Caco-2 (cell line): Measurements from ENCODE around the gene TAS2R60. TPM values are rescaled to one million over a fixed set of nuclear protein-coding genes. Genes with fewer than 3 reads are reported as not detected.

Experiments
- BruUV-seq: library from RNA; stranded (reverse); fragments of 400-500 nt; replicated peaks from 2 replicates; lab custom pipeline; 2021; lab: Mats Ljungman, UMichigan
- CTCF ChIA-PET: fragments of 300-600 bp; sonication (Branson Sonifier 250); formaldehyde crosslinking; loops from one replicate; lab custom pipeline; 2022; ENCODE audit warnings: antibody characterized with exemption; lab: Charles Lee
- POLR2A ChIA-PET: fragments of 300-600 bp; sonication (Branson Sonifier 250); formaldehyde crosslinking; loops from one replicate; lab custom pipeline; 2022; ENCODE audit warnings: antibody characterized with exemption; lab: Charles Lee
- DNase-seq, 2 experiments: peaks; one replicate each; pipeline versions ENCODE4 v3.0.0 to v3.0.0-alpha.2; 2020 to 2022
- H3K27me3 ChIP-seq: replicated peaks from 2 replicates; pipeline ENCODE4 v1.6.0; 2011; ENCODE audit warnings: low read length; ENCODE audit not compliant: control insufficient read depth, insufficient read depth
- H3K36me3 ChIP-seq: 2 replicates; pipeline ENCODE4 v1.5.1; 2011; ENCODE audit warnings: low read length; ENCODE audit not compliant: control insufficient read depth, insufficient read depth
- H3K4me1 ChIP-seq: fragments of 250-450 bp; sonication (Bioruptor Pico); 2 replicates; pipeline ENCODE4 v1.5.1; 2020; ENCODE audit warnings: mild to moderate bottlenecking
- H3K4me3 ChIP-seq: 2 replicates; pipeline ENCODE4 v1.5.1; 2011; ENCODE audit warnings: low read depth, mild to moderate bottlenecking, control low read depth, low read length
- H3K9me3 ChIP-seq: fragments of 250-450 bp; sonication (Bioruptor Pico); 2 replicates; pipeline ENCODE4 v1.5.1; 2020; ENCODE audit warnings: mild to moderate bottlenecking, moderate library complexity
- H3K27ac Mint-ChIP-seq: one replicate; pipeline ENCODE4 v1.8.0; 2022; ENCODE audit warnings: mixed read lengths; ENCODE audit not compliant: unreplicated experiment
- H3K27me3 Mint-ChIP-seq: one replicate; pipeline ENCODE4 v1.8.0; 2022; ENCODE audit warnings: mixed read lengths; ENCODE audit not compliant: insufficient read depth, unreplicated experiment
- H3K36me3 Mint-ChIP-seq: one replicate; pipeline ENCODE4 v1.8.0; 2022; ENCODE audit warnings: mild to moderate bottlenecking, mixed read lengths; ENCODE audit not compliant: insufficient read depth, unreplicated experiment
- H3K4me1 Mint-ChIP-seq: one replicate; pipeline ENCODE4 v1.8.0; 2022; ENCODE audit warnings: low read depth, mixed read lengths; ENCODE audit not compliant: unreplicated experiment
- H3K4me3 Mint-ChIP-seq: one replicate; pipeline ENCODE4 v1.8.0; 2022; ENCODE audit warnings: mild to moderate bottlenecking, moderate library complexity, mixed read lengths; ENCODE audit not compliant: unreplicated experiment
- H3K9me3 Mint-ChIP-seq: one replicate; pipeline ENCODE4 v1.8.0; 2022; ENCODE audit warnings: mixed read lengths; ENCODE audit not compliant: unreplicated experiment
- CTCF ChIP-seq, 2 experiments: fragments of 200-600 bp in 1 of 2; IDR thresholded peaks; 1 replicate in 1 of 2; 2 replicates in 1 of 2; pipeline versions ENCODE4 v1.5.1 to v1.8.0; 2011 to 2022; ENCODE audit warnings: antibody characterized with exemption in 1 of 2, control low read depth in 1 of 2, inconsistent platforms in 1 of 2, low read depth in 1 of 2, low read length in 1 of 2, mild to moderate bottlenecking in 1 of 2, moderate library complexity in 1 of 2; ENCODE audit not compliant: insufficient read depth in 1 of 2, severe bottlenecking in 1 of 2, unreplicated experiment in 1 of 2
- intact Hi-C: fragments of 100-400 bp; cut with micrococcal nuclease; formaldehyde crosslinking; loops from one replicate; pipeline ENCODE4 v1.10.0; 2022; ENCODE audit not compliant: unreplicated experiment
- total RNA-seq: library from RNA; stranded (reverse); gene quantifications from 2 replicates; pipeline ENCODE4 v1.2.3, GENCODE V29; 2022

TAS2R60 gene
- total RNA-seq, 1 experiment from 2014 or later, result not detected

- Histone ChIP-seq H3K36me3 (no peaks in the 10 kb centered on the region), H3K4me1 (0 out of 2 replicates have a peak, but pooled peaks cover 9% of the 10 kb centered on the region), H3K4me3 (no peak overlapping the region), H3K27me3 (no peaks in the 10 kb centered on the region), H3K9me3 (no peaks in the 10 kb centered on the region)
- intact Hi-C loops, result no loop called here
- no peak overlapping the region for H3K27ac Mint-ChIP-seq
- no peaks in the 10 kb centered on the region for H3K4me1 Mint-ChIP-seq
- H3K36me3 Mint-ChIP-seq, result no peaks in the 10 kb centered on the region
- no peaks in the 10 kb centered on the region for H3K9me3 Mint-ChIP-seq
- no TSS peak for BruUV-seq
- CTCF ChIA-PET, result no interaction called here
- no peak overlapping the region for H3K4me3 Mint-ChIP-seq
- no peak for DNase-seq
- POLR2A ChIA-PET, result no interaction called here
- TF ChIP-seq CTCF (IDR thresholded peaks at IDR 0.05; ENCODE audit: insufficient read depth in 1 of 2, low read depth in 1 of 2, low read length in 1 of 2, severe bottlenecking in 1 of 2, unreplicated experiment in 1 of 2), result no peak
- no peaks in the 10 kb centered on the region for H3K27me3 Mint-ChIP-seq
These were observed 8.5 kb downstream of the TAS2R60 start for GRCh38 chr7:143451746-143452145.

- H3K4me3 ChIP-seq, result no peak overlapping the region
- H3K27ac Mint-ChIP-seq, result no peak overlapping the region
- ChIA-PET POLR2A (no interaction called here), CTCF (no interaction called here)
- H3K27me3 ChIP-seq, result no peaks in the 10 kb centered on the region
- 0 out of 2 replicates have a peak, but pooled peaks cover 9% of the 10 kb centered on the region for H3K4me1 ChIP-seq
- no peaks in the 10 kb centered on the region for H3K27me3 Mint-ChIP-seq
- H3K36me3 ChIP-seq, result no peaks in the 10 kb centered on the region
- no peak for TF ChIP-seq CTCF (IDR thresholded peaks at IDR 0.05; ENCODE audit: insufficient read depth in 1 of 2, low read depth in 1 of 2, low read length in 1 of 2, severe bottlenecking in 1 of 2, unreplicated experiment in 1 of 2)
- intact Hi-C loops, result no loop called here
- no TSS peak for BruUV-seq
- H3K9me3 ChIP-seq, result no peaks in the 10 kb centered on the region
- no peak overlapping the region for H3K4me3 Mint-ChIP-seq
- H3K36me3 Mint-ChIP-seq, result no peaks in the 10 kb centered on the region
- H3K4me1 Mint-ChIP-seq, result no peaks in the 10 kb centered on the region
- no peaks in the 10 kb centered on the region for H3K9me3 Mint-ChIP-seq
- no peak for DNase-seq
These were observed 9.2 kb downstream of the TAS2R60 start for GRCh38 chr7:143452495-143452894.

- ChIA-PET CTCF (interaction anchor here (0.7 kb wide), 1 partner anchor 46 kb away, joined by 3 read pairs; the partner anchor contains the start of gene EPHA1), POLR2A (no interaction called here)
- Mint-ChIP-seq H3K36me3 (no peaks in the 10 kb centered on the region), H3K9me3 (no peaks in the 10 kb centered on the region), H3K4me1 (no peaks in the 10 kb centered on the region), H3K27me3 (no peaks in the 10 kb centered on the region), H3K4me3 (no peak overlapping the region), H3K27ac (no peak overlapping the region)
- no peak for DNase-seq
- Histone ChIP-seq H3K36me3 (no peaks in the 10 kb centered on the region), H3K4me1 (0 out of 2 replicates have a peak, but pooled peaks cover 9% of the 10 kb centered on the region), H3K27me3 (no peaks in the 10 kb centered on the region), H3K4me3 (no peak overlapping the region), H3K9me3 (no peaks in the 10 kb centered on the region)
- intact Hi-C loops, result no loop called here
- TF ChIP-seq CTCF (IDR thresholded peaks at IDR 0.05; ENCODE audit: insufficient read depth in 1 of 2, low read depth in 1 of 2, low read length in 1 of 2, severe bottlenecking in 1 of 2, unreplicated experiment in 1 of 2), result no peak
- no TSS peak for BruUV-seq
These were observed 10.9 kb downstream of the TAS2R60 start for GRCh38 chr7:143454091-143454680.
